ENCODE data around the gene TMCC1. TPM values are rescaled to one million over a fixed set of nuclear protein-coding genes. Genes with fewer than 3 reads are reported as not detected.
"Not testable (repeated sequence)": the region's sequence is repeated elsewhere in the genome, so short reads cannot be mapped to it uniquely, and the experiment has no call there.

TMCC1 gene
- total RNA-seq, 1 donor from 2014 or later = 11.5 TPM

DNA sequence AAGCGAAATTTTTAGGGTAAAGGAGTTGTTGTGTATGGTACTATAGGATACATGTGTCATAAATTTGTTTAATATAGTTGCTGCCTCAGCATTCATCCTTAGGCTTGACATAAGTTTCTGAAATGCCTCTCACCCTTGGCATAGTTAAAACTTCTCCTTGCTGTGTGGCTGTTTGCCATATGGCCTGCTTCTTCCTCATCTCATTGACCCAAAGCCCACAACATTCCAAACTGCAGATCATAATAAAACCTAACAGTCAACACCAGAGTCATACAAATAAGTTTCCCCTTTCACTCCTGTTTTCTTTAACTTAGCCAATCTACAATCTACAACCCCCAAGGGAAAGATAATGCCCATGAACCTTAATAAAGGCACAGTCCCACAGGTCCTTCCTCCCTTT lies 136.6 kb downstream of the TMCC1 start:
- Histone ChIP-seq H3K27ac (no peak overlapping the region), H3K4me3 (no peak overlapping the region), H3K9me3 (no peaks in the 10 kb centered on the region), H3K36me3 (peaks cover 0 to 5% of the 10 kb centered on the region in 2 donors), H3K4me1 (no peaks in the 10 kb centered on the region), H3K27me3 (no peaks in the 10 kb centered on the region)
- TF ChIP-seq CTCF (IDR thresholded peaks at IDR 0.05) = no peak
- intact Hi-C loops (cut with DNase I) = loop anchor here (5.0 kb wide), 1 partner anchor 35 kb away; no protein-coding TSS in a partner anchor
- no peak for DNase-seq (ENCODE audit: low spot score in 2 of 2)

DNA sequence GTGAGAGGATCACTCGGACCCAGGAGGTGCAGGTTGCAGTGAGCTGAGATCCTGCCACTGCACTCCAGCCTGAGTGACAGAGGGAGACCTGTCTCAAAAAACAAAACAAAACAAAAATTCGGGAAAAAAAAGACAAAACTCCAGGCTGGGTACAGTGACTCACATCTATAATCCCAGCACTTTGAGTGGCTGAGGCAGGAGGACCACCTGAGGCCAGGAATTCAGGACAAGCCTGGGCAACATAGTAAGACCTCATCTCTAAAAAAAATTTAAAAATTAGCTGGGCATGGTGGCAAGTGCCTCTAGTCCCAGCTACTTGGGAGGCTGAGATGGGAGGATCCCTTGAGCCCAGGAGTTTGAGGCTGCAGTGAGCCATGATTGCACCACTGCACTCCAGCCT lies 142.4 kb downstream of the TMCC1 start:
- H3K4me1 ChIP-seq; H3K27me3 ChIP-seq; H3K9me3 ChIP-seq; intact Hi-C loops (cut with DNase I); H3K4me3 ChIP-seq; DNase-seq (ENCODE audit: low spot score in 2 of 2); H3K36me3 ChIP-seq; H3K27ac ChIP-seq: not testable (repeated sequence)

DNA sequence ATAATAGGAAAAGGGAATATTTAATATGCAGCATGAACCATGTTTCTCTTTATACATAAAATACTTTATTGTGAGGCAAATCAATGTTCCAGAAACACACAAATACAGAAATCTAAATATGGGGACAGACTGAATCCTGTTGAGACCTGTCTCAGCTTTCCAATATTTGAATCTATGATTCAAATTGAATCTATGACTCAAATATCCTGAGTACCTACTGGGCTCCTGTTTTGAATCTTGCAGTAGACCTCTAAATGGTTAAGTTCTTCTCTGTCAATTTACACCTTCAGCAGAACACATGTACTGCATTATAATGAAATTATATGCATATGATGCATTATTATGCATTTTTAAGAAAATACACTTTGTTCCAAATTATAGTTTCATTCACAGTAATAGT lies 143.8 kb downstream of the TMCC1 start:
- intact Hi-C loops (cut with DNase I) = no loop called here
- Histone ChIP-seq H3K27me3 (no peaks in the 10 kb centered on the region), H3K36me3 (no peaks in the 10 kb centered on the region), H3K27ac (no peak overlapping the region), H3K4me3 (no peak overlapping the region), H3K9me3 (no peaks in the 10 kb centered on the region), H3K4me1 (no peaks in the 10 kb centered on the region)
- TF ChIP-seq CTCF (IDR thresholded peaks at IDR 0.05) = no peak
- no peak for DNase-seq (ENCODE audit: low spot score in 2 of 2)

GRCh38 chr3:129747992-129748391 lies 145.5 kb downstream of the TMCC1 start:
- Histone ChIP-seq H3K27me3 (no peaks in the 10 kb centered on the region), H3K4me3 (no peak overlapping the region), H3K27ac (no peak overlapping the region), H3K4me1 (no peaks in the 10 kb centered on the region), H3K9me3 (no peaks in the 10 kb centered on the region), H3K36me3 (no peaks in the 10 kb centered on the region)
- intact Hi-C loops (cut with DNase I) = no loop called here
- TF ChIP-seq CTCF (IDR thresholded peaks at IDR 0.05) = no peak
- DNase-seq (ENCODE audit: low spot score in 2 of 2) = no peak

- no peak for TF ChIP-seq CTCF (IDR thresholded peaks at IDR 0.05)
Observed at GRCh38 chr3:129747136-129747535, 146.4 kb downstream of the TMCC1 start.

GRCh38 chr3:129746629-129747028 lies 146.9 kb downstream of the TMCC1 start:
- Histone ChIP-seq H3K36me3 (no peaks in the 10 kb centered on the region), H3K9me3 (no peaks in the 10 kb centered on the region), H3K27ac (no peak overlapping the region), H3K4me3 (no peak overlapping the region), H3K27me3 (no peaks in the 10 kb centered on the region), H3K4me1 (no peaks in the 10 kb centered on the region)
- no peak for TF ChIP-seq CTCF (IDR thresholded peaks at IDR 0.05)
- DNase-seq (ENCODE audit: low spot score in 2 of 2) = no peak
- intact Hi-C loops (cut with DNase I) = no loop called here

More at GRCh38 chr3:129747136-129747535, 146.4 kb downstream of the TMCC1 start:
- Histone ChIP-seq H3K4me3 (no peak overlapping the region), H3K27me3 (no peaks in the 10 kb centered on the region), H3K36me3 (no peaks in the 10 kb centered on the region), H3K27ac (no peak overlapping the region), H3K4me1 (no peaks in the 10 kb centered on the region), H3K9me3 (no peaks in the 10 kb centered on the region)
- intact Hi-C loops (cut with DNase I) = no loop called here
- DNase-seq (ENCODE audit: low spot score in 2 of 2) = no peak
